ENCODE measurements around the gene KRTAP5-1.
"Not testable (repeated sequence)": the region's sequence is repeated elsewhere in the genome, so short reads cannot be mapped to it uniquely, and the experiment has no call there.

The KRTAP5-1 gene, protein sequence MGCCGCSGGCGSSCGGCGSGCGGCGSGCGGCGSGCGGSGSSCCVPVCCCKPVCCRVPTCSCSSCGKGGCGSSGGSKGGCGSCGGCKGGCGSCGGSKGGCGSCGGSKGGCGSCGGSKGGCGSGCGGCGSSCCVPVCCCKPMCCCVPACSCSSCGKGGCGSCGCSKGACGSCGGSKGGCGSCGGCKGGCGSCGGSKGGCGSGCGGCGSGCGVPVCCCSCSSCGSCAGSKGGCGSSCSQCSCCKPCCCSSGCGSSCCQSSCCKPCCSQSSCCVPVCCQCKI

DNA sequence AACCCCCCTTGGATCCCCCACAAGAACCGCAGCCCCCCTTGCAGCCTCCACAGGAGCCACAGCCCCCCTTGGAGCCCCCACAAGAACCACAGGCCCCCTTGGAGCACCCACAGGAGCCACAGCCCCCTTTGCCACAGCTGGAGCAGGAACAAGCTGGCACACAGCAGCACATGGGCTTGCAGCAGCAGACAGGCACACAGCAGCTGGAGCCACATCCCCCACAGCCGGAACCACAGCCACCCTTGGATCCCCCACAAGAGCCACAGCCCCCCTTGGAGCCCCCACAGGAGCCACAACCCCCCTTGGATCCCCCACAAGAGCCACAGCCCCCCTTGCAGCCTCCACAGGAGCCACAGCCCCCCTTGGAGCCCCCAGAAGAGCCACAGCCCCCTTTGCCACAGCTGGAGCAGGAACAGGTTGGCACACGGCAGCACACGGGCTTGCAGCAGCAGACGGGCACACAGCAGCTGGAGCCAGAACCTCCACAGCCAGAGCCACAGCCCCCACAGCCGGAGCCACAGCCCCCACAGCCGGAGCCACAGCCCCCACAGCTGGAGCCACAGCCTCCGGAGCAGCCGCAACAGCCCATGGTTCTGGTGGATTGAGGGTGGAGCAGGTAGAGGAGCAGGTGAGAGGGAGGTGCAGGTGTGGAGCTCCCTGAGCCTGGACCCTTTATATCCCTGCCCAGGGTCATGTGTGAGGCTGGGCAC, at the start of gene KRTAP5-1:
Gene KRTAP5-1 (minus strand): TSS at position 623 of the 710 bp plus-strand sequence. CDS start 34 bp downstream, at position 589.
- not testable (repeated sequence) for DNase-seq (ENCODE audit: low read depth in 2 of 2)

DNA sequence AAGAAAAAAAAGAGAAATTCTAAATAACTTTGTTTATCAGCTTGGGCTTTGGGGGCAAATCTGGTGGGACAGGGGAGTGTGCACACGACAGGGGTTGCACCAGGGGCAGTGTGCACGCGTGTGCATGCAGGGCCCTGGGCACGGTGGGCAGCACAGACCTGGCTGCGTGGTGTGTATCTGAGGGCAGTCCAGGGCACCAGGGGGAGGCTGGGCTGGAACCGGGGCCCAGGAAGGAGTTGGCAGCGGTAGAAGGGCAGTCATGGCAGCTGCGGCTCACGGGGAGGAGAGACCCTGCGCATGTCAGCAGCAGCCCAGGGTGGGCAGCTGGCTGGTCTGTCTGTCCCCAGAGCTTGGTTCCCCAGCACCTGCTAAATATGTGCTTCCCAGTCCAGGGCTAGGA, 48.8 kb upstream of the KRTAP5-1 start:
- no peak for DNase-seq (ENCODE audit: low read depth in 2 of 2)

DNA sequence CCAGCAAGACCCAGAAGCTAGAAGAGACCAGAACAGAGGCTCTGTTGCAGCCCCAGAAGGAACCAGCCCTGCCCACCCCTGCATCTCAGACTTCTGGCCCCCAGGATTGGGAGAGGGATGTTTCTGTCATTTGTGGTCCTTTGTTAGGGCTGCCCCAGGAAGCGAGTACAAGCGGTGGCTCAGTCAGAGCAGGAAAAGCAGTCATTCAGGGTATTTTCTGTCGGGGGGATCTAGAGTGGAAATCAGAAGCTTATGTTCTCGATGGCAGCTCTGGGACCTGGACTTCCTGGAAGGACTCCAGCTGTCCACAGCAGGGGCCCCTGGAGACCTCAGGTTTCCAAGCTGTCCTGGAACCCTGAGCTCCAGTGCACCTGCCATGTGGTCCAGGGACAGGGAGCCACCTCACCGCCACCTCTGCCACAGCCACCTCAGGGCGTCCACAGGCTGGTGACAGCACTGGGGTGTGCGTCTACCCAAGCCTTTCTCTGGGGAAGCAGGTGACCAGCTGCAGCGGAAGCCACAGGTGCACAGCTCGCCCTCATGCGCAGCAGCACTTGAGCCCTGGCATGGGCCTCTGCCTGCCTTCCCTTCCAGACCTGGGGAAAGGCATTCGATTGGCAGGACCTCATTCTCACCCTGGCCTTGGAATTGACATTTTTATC, 47.1 kb upstream of the KRTAP5-1 start:
- DNase-seq (ENCODE audit: low read depth in 2 of 2): no peak

DNA sequence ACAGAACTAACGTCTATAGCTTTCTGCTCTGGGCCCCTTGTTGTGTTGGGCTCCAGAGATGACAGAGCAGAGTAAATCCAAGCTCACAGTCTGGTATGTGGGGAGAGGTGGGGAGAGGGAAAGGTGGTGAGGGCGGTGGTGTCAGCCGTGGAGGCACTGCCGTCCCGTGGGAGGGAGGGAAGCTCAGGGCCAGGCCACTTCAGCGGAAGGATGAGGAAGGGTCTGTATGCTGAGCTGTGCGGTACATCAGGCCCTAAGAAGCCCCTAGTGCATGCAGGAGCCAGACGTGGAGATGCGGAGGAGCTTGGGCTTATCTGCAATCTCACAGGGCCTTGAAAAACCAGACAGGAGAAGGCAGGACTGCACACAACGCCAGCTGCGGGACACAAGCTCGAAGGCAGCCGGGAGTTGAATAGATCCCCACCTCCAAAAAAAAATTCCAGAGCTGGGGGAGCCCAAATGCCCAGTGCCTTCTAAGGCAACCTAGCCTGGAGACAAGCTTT, 46.0 kb upstream of the KRTAP5-1 start:
- DNase-seq (ENCODE audit: low read depth in 2 of 2): no peak

DNA sequence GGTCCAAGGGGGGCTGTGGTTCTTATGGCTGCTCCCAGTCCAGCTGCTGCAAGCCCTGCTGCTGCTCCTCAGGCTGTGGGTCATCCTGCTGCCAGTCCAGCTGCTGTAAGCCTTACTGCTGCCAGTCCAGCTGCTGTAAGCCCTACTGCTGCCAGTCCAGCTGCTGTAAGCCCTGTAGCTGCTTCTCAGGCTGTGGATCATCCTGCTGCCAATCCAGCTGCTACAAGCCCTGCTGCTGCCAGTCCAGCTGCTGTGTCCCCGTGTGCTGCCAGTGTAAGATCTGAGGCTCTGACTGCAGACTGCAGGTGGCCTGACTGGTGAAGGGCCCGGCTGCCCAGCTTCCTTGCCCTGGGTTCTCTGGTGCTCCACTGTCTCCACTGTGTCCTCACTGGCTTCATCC, 45.2 kb upstream of the KRTAP5-1 start:
- no peak for DNase-seq (ENCODE audit: low read depth in 2 of 2)

DNA sequence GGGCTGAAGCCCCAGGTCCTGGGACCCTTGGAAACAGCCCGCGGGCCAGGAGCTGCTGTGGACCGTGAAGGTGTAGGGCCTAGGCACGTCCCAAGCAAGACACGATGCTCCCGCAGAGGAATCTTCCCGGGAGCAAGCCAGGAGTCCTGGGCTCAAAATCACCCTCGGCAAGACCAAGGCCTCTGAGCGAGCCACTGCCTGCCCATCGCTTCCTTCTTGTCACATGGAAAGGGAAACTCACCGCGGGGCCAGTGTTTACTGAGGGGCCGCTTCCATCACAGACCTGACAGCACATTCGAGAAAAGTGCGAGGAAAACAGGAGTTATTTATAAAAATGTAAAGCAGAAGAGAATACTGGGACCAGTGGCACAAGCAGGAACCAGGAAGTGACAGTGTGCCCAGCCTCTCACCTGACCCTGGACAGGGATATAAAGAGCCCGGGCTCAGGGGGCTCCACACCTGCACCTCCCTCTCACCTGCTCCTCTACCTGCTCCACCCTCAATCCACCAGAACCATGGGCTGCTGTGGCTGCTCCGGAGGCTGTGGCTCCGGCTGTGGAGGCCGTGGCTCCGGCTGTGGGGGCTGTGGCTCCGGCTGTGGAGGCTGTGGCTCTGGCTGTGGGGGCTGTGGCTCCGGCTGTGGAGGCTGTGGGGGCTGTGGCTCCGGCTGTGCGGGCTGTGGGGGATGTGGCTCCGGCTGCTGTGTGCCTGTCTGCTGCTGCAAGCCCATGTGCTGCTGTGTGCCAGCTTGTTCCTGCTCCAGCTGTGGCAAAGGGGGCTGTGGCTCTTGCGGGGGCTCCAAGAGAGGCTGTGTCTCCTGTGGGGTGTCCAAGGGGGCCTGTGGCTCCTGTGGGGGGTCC, 44.5 kb upstream of the KRTAP5-1 start, which contains the start of gene KRTAP5-5:
Gene KRTAP5-5 (plus strand): TSS at position 450 of the 860 bp plus-strand sequence. CDS start 66 bp downstream, at position 516.
- DNase-seq (ENCODE audit: low read depth in 2 of 2): no peak

DNA sequence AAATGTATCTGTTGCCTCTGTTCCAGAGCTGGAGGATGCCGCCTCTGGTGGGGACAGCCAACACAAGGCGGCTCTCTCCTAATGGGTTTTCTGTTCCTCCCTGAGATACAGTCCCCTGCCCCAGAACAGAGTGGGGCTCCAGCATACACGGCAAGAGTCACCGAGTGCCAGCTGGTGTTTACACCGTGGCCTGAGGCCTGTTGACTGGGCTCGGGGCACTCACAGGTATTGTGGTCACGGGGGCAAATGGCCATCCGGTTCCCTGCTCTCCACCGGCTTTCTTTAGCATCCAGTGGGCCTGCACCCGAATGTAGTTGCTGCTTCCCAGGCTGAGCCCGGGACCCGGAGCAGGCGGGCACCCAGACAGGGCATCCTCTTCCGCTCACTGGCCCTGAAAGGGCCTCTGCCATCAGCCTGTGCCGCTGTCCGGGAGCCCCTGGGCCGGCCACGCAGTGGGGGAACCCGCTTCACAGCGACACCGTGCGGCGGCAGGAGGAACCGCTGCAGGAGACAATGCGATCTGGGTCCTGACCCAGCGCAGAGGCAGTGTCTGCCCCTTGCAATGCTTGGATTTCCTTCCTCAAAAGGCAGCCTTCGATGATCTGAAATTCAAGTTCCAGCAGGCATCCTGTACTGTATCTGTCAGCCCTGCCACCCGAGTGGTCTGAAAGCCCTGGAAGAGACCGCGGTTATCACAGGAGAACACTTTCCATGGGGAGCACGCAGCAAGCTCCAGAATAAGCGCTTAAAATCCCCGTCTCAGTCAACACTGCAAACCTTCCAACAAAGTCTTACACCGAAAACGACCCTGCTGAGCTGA, 43.6 kb upstream of the KRTAP5-1 start:
- peak; percentile 38 to 55 for DNase-seq (ENCODE audit: low read depth in 2 of 2)

DNA sequence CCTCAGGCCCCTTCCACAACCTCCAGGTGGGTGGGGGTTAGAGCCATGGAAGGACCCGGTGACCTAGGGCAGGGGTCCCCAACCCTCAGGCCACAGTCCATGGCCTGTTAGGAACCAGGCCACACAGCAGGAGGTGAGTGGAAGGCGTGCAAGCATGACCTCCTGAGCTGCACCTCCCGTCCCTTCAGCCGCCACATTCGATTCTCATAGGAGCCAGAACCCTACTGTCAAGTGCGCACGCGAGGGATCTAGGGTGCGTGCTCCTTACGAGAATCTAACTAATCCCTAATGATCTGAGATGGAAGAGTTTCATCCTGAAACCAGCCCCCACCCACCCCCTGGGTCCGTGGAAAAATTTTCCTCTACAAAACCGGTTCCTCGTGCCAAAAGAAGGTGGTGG, 40.5 kb upstream of the KRTAP5-1 start:
- DNase-seq (ENCODE audit: low read depth in 2 of 2): no peak

DNA sequence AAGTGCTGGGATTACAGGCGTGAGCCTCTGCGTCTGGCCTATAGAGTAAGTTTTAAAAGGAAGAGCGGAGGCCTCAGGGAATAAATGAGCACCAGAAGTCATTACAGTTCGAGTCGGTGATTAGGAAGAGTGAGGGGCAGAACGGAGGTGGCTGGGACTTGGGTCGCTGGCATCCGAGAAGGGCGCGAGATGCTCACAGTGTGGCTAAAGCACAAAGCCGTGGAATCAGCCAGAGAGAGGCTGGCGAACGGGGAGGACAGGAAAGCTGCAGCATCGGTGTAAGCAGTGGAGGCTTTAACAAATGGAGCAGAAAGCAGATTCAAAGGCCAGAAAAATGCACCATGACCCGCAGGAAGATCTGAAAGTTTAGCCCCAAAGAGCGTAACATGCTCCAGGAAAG, 39.5 kb upstream of the KRTAP5-1 start:
- DNase-seq (ENCODE audit: low read depth in 2 of 2): no peak

DNA sequence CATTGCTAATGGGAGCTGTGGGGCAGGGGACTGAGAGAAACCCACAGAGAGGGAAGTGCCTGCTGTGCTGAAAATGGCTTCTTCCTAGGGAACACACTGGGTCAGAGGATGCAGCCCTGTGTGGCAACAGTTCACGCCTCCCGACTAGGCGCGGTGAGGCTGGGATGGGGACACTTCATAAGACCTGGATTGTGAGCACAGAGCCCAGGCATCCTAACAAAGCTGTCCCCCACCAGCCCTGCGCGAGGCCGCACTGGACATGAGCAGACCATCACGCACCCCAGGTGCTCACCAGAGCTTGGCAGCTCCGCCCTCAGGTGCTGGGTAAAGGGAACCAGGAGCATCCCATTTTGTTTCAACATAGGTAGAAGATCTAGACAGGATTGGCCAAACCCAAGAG, 38.6 kb upstream of the KRTAP5-1 start:
- no peak for DNase-seq (ENCODE audit: low read depth in 2 of 2)

DNA sequence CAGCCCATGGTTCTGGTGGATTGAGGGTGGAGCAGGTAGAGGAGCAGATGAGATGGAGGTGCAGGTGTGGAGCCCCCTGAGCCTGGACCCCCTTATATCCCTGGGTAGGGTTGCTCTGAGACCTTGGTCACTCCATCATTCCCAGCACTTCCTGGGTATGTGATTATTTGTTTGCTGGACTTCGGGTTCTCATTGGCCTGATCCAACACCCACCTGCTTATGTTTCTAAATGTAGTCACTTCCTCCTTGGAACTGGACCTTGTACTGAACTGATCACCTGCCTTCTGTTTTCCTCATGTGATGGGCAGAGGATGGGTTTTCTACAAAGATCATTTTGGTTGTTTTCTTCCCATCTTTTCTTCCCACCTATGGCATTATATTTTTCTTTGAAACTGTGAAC, 37.0 kb upstream of the KRTAP5-1 start, which contains the start of gene KRTAP5-4:
Gene KRTAP5-4 (minus strand): TSS at position 53 of the 400 bp plus-strand sequence. CDS start 45 bp downstream, at position 8.
- no peak for DNase-seq (ENCODE audit: low read depth in 2 of 2)

DNA sequence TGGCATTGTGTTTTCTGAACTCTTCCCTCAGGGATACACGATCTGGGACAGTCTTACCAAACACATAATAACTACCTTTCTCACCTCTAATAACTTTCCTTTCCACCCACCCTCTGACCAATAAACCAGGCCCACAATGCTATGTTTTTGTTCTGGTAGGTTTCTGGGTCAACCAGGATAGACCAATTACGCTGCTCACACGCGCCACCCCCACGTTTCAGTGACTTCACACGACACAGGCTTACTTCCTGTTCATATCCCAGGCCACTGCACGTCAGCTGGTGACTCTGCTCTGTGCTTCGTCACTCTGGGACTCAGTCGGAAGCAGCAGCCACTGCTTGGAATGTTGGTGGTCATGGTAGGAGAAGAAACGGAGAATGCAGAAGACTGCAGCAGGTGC, 34.4 kb upstream of the KRTAP5-1 start:
- DNase-seq (ENCODE audit: low read depth in 2 of 2): no peak

DNA sequence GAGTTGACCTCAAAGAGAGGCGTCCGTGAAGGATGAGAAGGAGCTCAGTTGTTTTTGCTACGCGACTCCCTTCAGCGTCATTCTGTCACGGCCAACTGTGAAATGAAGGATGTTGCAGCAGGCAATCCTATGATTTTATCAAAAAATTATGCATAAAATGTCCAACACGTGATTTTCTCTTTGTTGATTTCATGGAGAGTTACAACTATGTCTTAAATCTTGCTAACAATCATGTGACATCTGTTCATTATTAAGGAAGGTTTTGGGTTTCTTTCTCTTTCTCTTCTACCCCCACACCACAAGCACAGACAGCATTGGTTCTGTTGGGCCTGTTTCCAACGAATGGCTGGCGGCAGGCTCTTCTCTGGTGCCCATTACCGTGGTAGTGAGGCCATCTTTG, 33.1 kb upstream of the KRTAP5-1 start:
- no peak for DNase-seq (ENCODE audit: low read depth in 2 of 2)

DNA sequence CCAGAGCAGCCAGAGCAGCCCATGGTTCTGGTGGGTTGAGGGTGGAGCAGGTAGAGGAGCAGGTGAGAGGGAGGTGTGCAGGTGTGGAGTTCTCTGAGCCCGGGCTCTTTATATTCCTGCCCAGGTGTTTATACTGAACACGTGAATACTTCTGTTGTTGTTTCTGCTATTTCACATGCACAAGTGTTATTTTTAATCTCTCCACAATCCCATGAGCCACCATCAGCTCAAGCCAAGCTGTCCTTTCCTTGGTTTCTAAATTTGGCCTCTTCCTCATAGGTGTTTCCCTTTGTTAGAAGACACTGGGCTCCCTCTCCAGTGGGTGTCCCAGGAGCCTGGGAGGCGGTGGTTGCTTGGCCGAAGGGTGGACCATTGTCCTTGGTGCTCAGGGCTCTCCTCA, 23.3 kb upstream of the KRTAP5-1 start, which contains the start of gene KRTAP5-3:
Gene KRTAP5-3 (minus strand): TSS at position 101 of the 400 bp plus-strand sequence. CDS start 78 bp downstream, at position 23.
- no peak for DNase-seq (ENCODE audit: low read depth in 2 of 2)

DNA sequence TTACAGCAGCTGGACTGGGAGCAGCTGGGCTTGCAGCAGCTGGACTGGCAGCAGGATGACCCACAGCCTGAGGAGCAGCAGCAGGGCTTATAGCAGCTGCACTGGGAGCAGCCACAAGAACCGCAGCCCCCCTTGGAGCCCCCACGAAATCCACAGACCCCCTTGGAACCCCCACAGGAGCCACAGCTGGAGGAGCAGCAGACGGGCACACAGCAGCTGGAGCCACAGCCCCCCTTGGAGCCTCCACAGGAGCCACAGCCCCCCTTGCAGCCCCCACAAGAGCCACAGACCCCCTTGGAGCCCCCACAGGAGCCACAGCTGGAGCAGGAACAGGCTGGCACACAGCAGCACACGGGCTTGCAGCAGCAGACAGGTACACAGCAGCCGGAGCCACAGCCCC, 22.8 kb upstream of the KRTAP5-1 start:
- DNase-seq (ENCODE audit: low read depth in 2 of 2): not testable (repeated sequence)

DNA sequence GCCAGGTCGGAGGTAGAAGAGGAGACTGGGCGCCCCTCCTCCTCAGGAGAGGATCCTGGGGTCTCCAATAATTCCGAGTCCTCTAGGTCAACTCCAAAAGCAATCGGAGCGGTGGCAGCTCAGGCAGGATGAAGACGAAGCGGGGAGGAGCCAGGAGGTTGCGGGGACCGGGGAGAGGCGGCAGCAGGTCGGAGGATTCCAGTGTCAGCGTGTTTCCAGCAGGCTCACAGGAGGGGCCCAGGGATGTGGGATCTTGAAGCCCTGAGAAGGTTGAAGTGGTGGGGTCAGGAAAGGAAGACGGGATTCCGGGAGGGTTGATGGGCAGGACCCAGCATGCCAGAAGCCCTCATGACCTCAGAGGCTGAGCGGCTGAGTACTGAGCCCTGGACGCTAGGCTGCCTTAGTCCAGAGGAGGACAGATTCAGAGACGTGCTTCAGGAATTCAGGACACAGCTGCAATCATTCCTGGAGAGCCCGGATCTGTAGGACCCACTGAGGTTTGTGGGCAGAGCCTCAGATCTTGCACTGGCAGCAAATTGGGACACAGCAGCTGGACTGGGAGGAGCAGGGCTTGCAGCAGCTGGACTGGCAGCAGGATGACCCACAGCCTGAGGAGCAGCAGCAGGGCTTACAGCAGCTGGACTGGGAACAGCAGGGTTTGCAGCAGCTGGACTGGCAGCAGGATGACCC, 22.2 kb upstream of the KRTAP5-1 start:
- not testable (repeated sequence) for DNase-seq (ENCODE audit: low read depth in 2 of 2)

DNA sequence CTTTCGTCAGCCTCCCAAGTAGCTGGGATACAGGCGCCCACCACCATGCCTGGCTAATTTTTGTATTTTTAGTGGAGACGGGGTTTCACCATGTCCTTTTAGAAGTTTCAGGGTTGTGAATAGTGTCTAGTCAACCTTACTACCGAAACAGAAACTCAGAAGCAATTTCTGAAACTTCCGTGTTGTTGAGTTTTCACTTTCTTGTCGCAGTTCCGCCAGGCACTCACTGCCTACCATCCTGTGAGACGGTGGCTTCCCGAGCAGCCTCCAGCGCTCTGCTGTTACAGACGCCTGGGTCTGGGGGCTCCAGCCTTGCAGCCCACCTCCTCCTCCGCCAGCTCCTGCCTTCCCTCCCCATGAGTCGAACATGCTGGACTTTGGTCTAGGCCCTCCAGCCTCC, 20.8 kb upstream of the KRTAP5-1 start:
- not testable (repeated sequence) for DNase-seq (ENCODE audit: low read depth in 2 of 2)

DNA sequence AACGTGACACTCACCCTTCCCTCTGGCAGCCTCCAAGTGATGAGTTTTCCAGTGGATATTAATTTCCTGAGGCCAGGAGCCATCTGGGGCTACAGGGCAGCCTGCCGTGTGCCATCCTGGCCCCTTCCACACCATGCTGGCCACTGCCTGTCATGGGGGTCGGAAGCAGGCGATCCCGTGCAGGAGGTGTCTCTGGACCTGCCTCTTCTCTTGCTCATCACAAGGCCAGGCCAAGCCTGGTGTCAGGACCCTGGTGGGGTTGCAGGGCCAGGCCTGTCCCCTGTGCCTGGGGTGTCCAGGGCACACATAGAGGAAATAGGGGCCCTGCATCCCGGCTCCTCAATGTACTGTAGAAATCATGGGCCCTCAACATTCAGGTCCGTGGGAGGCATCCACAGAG, 19.6 kb upstream of the KRTAP5-1 start:
- no peak for DNase-seq (ENCODE audit: low read depth in 2 of 2)

DNA sequence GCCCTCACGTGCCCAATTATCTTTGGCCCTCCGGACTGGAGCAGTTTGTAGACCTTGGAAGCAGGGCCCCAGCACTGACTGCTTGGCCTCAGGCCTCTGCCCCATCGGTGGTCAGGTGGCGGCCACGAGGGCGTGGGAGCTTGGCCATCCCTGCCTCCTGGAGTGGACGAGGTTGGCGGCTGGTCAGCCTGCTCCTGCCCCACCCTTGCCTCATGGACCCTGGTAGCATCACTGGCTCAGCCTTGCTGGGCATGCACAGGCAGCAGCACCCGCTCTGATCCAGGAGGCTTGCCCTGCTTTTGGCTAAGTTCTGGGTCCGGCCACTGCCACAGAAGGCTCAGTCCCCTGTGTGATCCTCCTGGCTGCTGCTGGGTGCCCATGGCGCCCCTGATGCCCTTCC, 19.1 kb upstream of the KRTAP5-1 start:
- no peak for DNase-seq (ENCODE audit: low read depth in 2 of 2)

DNA sequence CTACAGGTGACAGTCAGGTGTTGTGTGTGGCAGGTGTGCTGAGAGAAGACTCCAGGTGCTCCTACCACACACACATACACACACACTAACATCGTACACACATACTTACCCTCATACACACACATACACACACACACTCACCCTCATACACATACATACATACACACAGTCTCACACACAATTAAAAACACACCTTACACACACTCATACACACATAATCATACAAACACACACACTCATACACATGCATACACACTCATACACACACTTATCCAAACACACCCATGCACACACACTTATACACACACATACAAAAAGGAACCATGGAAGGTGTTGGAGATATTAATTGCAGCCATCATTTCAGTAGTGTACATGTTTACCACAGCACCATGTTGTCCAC, 18.5 kb upstream of the KRTAP5-1 start:
- DNase-seq (ENCODE audit: low read depth in 2 of 2): no peak

Measured in stimulated activated CD4-positive, alpha-beta T cell treated with anti-CD3 and anti-CD28 coated beads, Interleukin-12 subunit alpha, Interleukin-12 subunit beta, amount 100 ng/mL, for 24 hours (primary cell).